ENCODE data around the gene CRPPA. TPM values are rescaled to one million over a fixed set of nuclear protein-coding genes. Genes with fewer than 3 reads are reported as not detected.
A peak's percentile ranks its signal among the peaks of the same experiment; 100 is the strongest.
"Not testable (repeated sequence)": the region's sequence is repeated elsewhere in the genome, so short reads cannot be mapped to it uniquely, and the experiment has no call there.

CRPPA gene
- total RNA-seq, 1 donor, result 3.2 TPM

- DNase-seq (ENCODE audit: low read depth), result peak; percentile 39
- no peak overlapping the region for H3K4me3 ChIP-seq (ENCODE audit: low read depth, low read length)
- TF ChIP-seq CTCF (IDR thresholded peaks at IDR 0.05; ENCODE audit: insufficient read depth, low read length), result no peak
Measured at GRCh38 chr7:16398146-16399017, 23.0 kb downstream of the CRPPA start.

DNA sequence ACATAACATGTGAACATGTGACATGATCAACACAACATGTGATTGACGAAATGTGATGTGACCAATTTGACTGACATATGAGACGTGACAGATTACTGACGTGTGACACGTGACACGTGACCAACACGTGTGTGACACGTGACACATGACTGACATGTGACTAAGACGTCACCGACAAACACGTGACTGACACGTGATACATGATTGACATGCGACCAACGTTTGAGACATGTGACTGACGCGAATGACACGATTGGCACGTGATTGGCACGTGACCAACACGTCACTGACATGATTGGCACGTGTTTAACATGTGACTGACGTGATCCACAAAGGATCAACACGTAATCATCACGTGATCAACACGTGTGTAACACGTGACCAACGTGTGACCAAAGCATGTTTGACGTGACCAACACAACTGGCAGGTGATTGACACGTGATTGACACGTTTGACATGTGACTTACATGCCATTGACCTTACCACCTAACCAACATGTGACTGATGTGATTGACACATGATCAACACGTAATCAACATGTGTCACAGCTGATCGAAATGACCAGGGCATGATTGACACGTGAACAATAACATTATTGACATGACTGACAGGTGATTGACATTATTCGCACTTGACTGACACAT is 23.7 kb downstream of the CRPPA start:
- DNase-seq (ENCODE audit: low read depth), result no peak
- H3K4me3 ChIP-seq (ENCODE audit: low read depth, low read length), result no peak overlapping the region
- no peak for TF ChIP-seq CTCF (IDR thresholded peaks at IDR 0.05; ENCODE audit: insufficient read depth, low read length)

DNA sequence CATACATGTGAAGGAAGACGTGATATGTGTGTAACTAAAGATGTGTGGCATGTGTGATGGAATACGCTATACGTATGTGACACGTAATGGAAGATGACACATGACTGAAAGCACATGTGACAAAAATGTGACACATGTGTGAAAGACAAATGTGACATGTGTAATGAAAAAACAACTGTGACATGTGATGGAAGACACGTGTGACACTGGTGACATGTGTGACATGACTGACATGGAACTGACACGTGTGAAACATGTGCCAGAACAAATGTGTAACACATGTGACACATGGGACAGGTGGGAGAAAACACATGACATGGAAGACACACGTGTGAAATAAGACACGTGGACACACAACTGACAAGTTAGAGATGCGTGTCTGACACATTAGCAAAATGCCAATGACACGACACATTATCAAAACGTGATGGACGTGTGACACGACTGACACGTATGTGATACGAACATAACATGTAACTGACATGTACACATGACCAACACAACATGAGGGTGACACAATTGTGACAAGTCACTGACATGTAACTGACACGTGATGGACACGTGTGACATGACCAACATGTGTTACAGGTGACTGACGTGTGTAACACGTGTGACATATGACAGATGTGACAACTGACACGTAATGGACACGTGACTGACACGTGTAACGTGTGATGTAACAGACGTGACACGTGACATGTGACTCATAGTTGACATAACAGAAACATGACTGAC is 24.4 kb downstream of the CRPPA start:
- no peak for DNase-seq (ENCODE audit: low read depth)
- TF ChIP-seq CTCF (IDR thresholded peaks at IDR 0.05; ENCODE audit: insufficient read depth, low read length), result no peak
- H3K4me3 ChIP-seq (ENCODE audit: low read depth, low read length), result no peak overlapping the region

- no peak for DNase-seq (ENCODE audit: low read depth)
- TF ChIP-seq CTCF (IDR thresholded peaks at IDR 0.05; ENCODE audit: insufficient read depth, low read length), result no peak
Measured at GRCh38 chr7:16395121-16395520, 26.2 kb downstream of the CRPPA start.

GRCh38 chr7:16393862-16394422 is 27.4 kb downstream of the CRPPA start:
- H3K4me3 ChIP-seq (ENCODE audit: low read depth, low read length), result no peak overlapping the region
- TF ChIP-seq CTCF (IDR thresholded peaks at IDR 0.05; ENCODE audit: insufficient read depth, low read length), result no peak
- DNase-seq (ENCODE audit: low read depth), result no peak

More at GRCh38 chr7:16395121-16395520, 26.2 kb downstream of the CRPPA start:
- no peak overlapping the region for H3K4me3 ChIP-seq (ENCODE audit: low read depth, low read length)

GRCh38 chr7:16392990-16393523 is 28.3 kb downstream of the CRPPA start:
- TF ChIP-seq CTCF (IDR thresholded peaks at IDR 0.05; ENCODE audit: insufficient read depth, low read length), result no peak
- no peak for DNase-seq (ENCODE audit: low read depth)
- no peak overlapping the region for H3K4me3 ChIP-seq (ENCODE audit: low read depth, low read length)

DNA sequence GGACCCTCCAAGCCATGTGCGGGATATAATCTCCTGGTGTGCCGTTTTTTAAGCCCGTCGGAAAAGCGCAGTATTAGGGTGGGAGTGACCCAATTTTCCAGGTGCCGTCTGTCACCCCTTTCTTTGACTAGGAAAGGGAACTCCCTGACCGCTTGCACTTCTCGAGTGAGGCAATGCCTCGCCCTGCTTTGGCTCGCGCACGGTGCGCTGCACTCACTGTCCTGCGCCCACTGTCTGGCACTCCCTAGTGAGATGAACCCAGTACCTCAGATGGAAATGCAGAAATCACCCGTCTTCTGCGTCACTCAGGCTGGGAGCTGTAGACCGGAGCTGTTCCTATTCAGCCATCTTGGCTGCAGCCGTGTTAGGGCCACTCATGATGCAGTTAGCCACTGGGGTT is 37.6 kb downstream of the CRPPA start:
- not testable (repeated sequence) for H3K4me3 ChIP-seq (ENCODE audit: low read depth, low read length)

DNA sequence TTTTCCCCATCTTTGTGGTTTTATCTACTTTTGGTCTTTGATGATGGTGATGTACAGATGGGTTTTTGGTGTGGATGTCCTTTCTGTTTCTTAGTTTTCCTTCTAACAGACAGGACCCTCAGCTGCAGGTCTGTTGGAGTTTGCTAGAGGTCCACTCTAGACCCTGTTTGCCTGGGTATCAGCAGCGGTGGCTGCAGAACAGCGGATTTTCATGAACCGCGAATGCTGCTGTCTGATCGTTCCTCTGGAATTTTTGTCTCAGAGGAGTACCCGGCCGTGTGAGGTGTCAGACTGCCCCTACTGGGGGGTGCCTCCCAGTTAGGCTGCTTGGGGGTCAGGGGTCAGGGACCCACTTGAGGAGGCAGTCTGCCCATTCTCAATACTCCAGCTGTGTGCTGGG is 38.2 kb downstream of the CRPPA start:
- H3K4me3 ChIP-seq (ENCODE audit: low read depth, low read length); DNase-seq (ENCODE audit: low read depth): not testable (repeated sequence)

More for the DNA sequence above, 37.6 kb downstream of the CRPPA start:
- DNase-seq (ENCODE audit: low read depth), result not testable (repeated sequence)

Data from fibroblast of the aortic adventitia (primary cell).